ENCODE measurements around the gene PLPP4.

Gene PLPP4

GRCh38 chr10:120555436-120555835, 98.4 kb downstream of the PLPP4 start (continued):
- TF ChIP-seq ZNF580 (tag by site-specific recombination; IDR thresholded peaks at IDR 0.05): no peak
- no peak for TF ChIP-seq GLI4 (tag by site-specific recombination; IDR thresholded peaks at IDR 0.05)
- TF ChIP-seq ZBTB21 (tag by site-specific recombination; IDR thresholded peaks at IDR 0.05): no peak
- no peak for TF ChIP-seq ZNF302 (tag by site-specific recombination; IDR thresholded peaks at IDR 0.05; ENCODE audit: low read depth)

GRCh38 chr10:120555842-120556532, 99.0 kb downstream of the PLPP4 start:
- no peaks in the 10 kb centered on the region for H3K4me1 ChIP-seq (ENCODE audit: control insufficient read depth, insufficient read depth, low read length)
- H3K4me3 ChIP-seq (ENCODE audit: low read depth, low read length): no peak overlapping the region
- no peak overlapping the region for H3K27ac ChIP-seq (ENCODE audit: extremely low read depth, low read depth, low read length)
- ChIA-PET CTCF (interaction anchor here (0.6 to 0.7 kb wide), 2 partner anchors 16 to 335 kb away, joined by 3 read pairs; no protein-coding TSS in a partner anchor), POLR2A (no interaction called here)
- no peaks in the 10 kb centered on the region for H3K9me3 ChIP-seq (ENCODE audit: control insufficient read depth, insufficient read depth, low read depth, low read length)
- no peaks in the 10 kb centered on the region for H3K36me3 ChIP-seq (ENCODE audit: control insufficient read depth in 2 of 2, insufficient read depth in 1 of 2, low read length in 2 of 2)
- TF ChIP-seq ZNF280D (tag by site-specific recombination; IDR thresholded peaks at IDR 0.05) (no peak), ZBTB1 (tag by site-specific recombination; IDR thresholded peaks at IDR 0.05) (no peak), ZNF146 (tag by site-specific recombination; IDR thresholded peaks at IDR 0.05) (no peak), ZNF404 (tag by site-specific recombination; IDR thresholded peaks at IDR 0.05) (no peak), ZNF488 (tag by site-specific recombination; IDR thresholded peaks at IDR 0.05) (no peak), ZNF513 (tag by site-specific recombination; IDR thresholded peaks at IDR 0.05) (no peak), ZNF433 (tag by site-specific recombination; IDR thresholded peaks at IDR 0.05; ENCODE audit: low read depth) (no peak), ZNF549 (tag by site-specific recombination; IDR thresholded peaks at IDR 0.05) (no peak), ZNF777 (tag by site-specific recombination; IDR thresholded peaks at IDR 0.05; ENCODE audit: borderline replicate concordance) (no peak), YY2 (tag by site-specific recombination; IDR thresholded peaks at IDR 0.05) (no peak), ZIC2 (tag by site-specific recombination; IDR thresholded peaks at IDR 0.05) (peak; percentile 62), ZNF530 (tag by site-specific recombination; IDR thresholded peaks at IDR 0.05; ENCODE audit: low read depth) (no peak), BCL11B (tag by site-specific recombination; IDR thresholded peaks at IDR 0.05; ENCODE audit: low read depth) (no peak), ZNF10 (tag by site-specific recombination; IDR thresholded peaks at IDR 0.05) (no peak), REPIN1 (tag by site-specific recombination; IDR thresholded peaks at IDR 0.05; ENCODE audit: low read depth) (no peak), ZNF449 (tag by site-specific recombination; IDR thresholded peaks at IDR 0.05) (no peak), ZSCAN23 (tag by site-specific recombination; IDR thresholded peaks at IDR 0.05) (no peak), ZNF596 (tag by site-specific recombination; IDR thresholded peaks at IDR 0.05) (no peak), PRDM10 (tag by site-specific recombination; IDR thresholded peaks at IDR 0.05) (peak; percentile 69), INSM2 (tag by site-specific recombination; IDR thresholded peaks at IDR 0.05) (no peak)

Data from HEK293 (cell line).